Measurements from ENCODE around the gene ATE1. TPM values are rescaled to one million over a fixed set of nuclear protein-coding genes. Genes with fewer than 3 reads are reported as not detected.

ATE1 gene
- total RNA-seq, 2 experiments from 2014 or later: 18.5 to 20.9 TPM

- Histone ChIP-seq H3K9me3 (ENCODE audit: control insufficient read depth in 1 of 2, insufficient read depth in 1 of 2, low read length in 2 of 2) (no peaks in the 10 kb centered on the region), H3K36me3 (ENCODE audit: insufficient read depth, low read length) (peaks cover 10% of the 10 kb centered on the region), H3K27ac (ENCODE audit: low read depth in 1 of 2, low read length in 2 of 2) (no peak overlapping the region), H3K4me1 (ENCODE audit: insufficient read depth, low read length) (no peaks in the 10 kb centered on the region), H3K27me3 (ENCODE audit: control insufficient read depth in 1 of 2, insufficient read depth in 2 of 2, low read length in 2 of 2) (no peaks in the 10 kb centered on the region), H3K4me3 (ENCODE audit: low read length) (no peak overlapping the region)
- no peak overlapping the region for H3K27ac Mint-ChIP-seq
- TF ChIP-seq CTCF (IDR thresholded peaks at IDR 0.05): no peak
- intact Hi-C loops (cut with DNase I, micrococcal nuclease): no loop called here
- no peak for ATAC-seq (ENCODE audit: poor library complexity)
- DNase-seq: no peak
- H3K4me1 Mint-ChIP-seq (ENCODE audit: low read depth): no peaks in the 10 kb centered on the region
- peaks cover 49% of the 10 kb centered on the region for H3K36me3 Mint-ChIP-seq (ENCODE audit: low read depth)
- H3K4me3 Mint-ChIP-seq: no peak overlapping the region
- ChIA-PET POLR2A (no interaction called here), CTCF (no interaction called here)
- no peaks in the 10 kb centered on the region for H3K27me3 Mint-ChIP-seq
- H3K9me3 Mint-ChIP-seq: no peaks in the 10 kb centered on the region
These were observed 135.6 kb downstream of the ATE1 start for GRCh38 chr10:121792198-121792597.

- no peak overlapping the region for H3K27ac Mint-ChIP-seq
- no peaks in the 10 kb centered on the region for H3K27me3 Mint-ChIP-seq
- ATAC-seq (ENCODE audit: poor library complexity): no peak
- H3K36me3 Mint-ChIP-seq (ENCODE audit: low read depth): peaks cover 50% of the 10 kb centered on the region
- H3K4me3 Mint-ChIP-seq: no peak overlapping the region
- TF ChIP-seq CTCF (IDR thresholded peaks at IDR 0.05): no peak
- H3K4me1 Mint-ChIP-seq (ENCODE audit: low read depth): no peaks in the 10 kb centered on the region
- intact Hi-C loops (cut with DNase I, micrococcal nuclease): no loop called here
- CTCF ChIA-PET: no interaction called here
- H3K27ac ChIP-seq (ENCODE audit: low read depth in 1 of 2, low read length in 2 of 2): no peak overlapping the region
- H3K4me1 ChIP-seq (ENCODE audit: insufficient read depth, low read length): no peaks in the 10 kb centered on the region
- DNase-seq: no peak
- peaks cover 10% of the 10 kb centered on the region for H3K36me3 ChIP-seq (ENCODE audit: insufficient read depth, low read length)
- no peak overlapping the region for H3K4me3 ChIP-seq (ENCODE audit: low read length)
- no peaks in the 10 kb centered on the region for H3K27me3 ChIP-seq (ENCODE audit: control insufficient read depth in 1 of 2, insufficient read depth in 2 of 2, low read length in 2 of 2)
- POLR2A ChIA-PET: no interaction called here
- H3K9me3 Mint-ChIP-seq: no peaks in the 10 kb centered on the region
- no peaks in the 10 kb centered on the region for H3K9me3 ChIP-seq (ENCODE audit: control insufficient read depth in 1 of 2, insufficient read depth in 1 of 2, low read length in 2 of 2)
These were observed 136.1 kb downstream of the ATE1 start for GRCh38 chr10:121791761-121792160.

- H3K4me1 ChIP-seq (ENCODE audit: insufficient read depth, low read length): no peaks in the 10 kb centered on the region
- no peaks in the 10 kb centered on the region for H3K9me3 Mint-ChIP-seq
- intact Hi-C loops (cut with DNase I, micrococcal nuclease): no loop called here
- H3K4me3 ChIP-seq (ENCODE audit: low read length): no peak overlapping the region
- H3K4me1 Mint-ChIP-seq (ENCODE audit: low read depth): no peaks in the 10 kb centered on the region
- no peaks in the 10 kb centered on the region for H3K27me3 Mint-ChIP-seq
- DNase-seq (no peak), ATAC-seq (ENCODE audit: poor library complexity) (no peak)
- no peak overlapping the region for H3K4me3 Mint-ChIP-seq
- no peak overlapping the region for H3K27ac ChIP-seq (ENCODE audit: low read depth in 1 of 2, low read length in 2 of 2)
- ChIA-PET CTCF (no interaction called here), POLR2A (no interaction called here)
- H3K36me3 Mint-ChIP-seq (ENCODE audit: low read depth): peaks cover 58% of the 10 kb centered on the region
- H3K27ac Mint-ChIP-seq: no peak overlapping the region
- peaks cover 10% of the 10 kb centered on the region for H3K36me3 ChIP-seq (ENCODE audit: insufficient read depth, low read length)
- H3K27me3 ChIP-seq (ENCODE audit: control insufficient read depth in 1 of 2, insufficient read depth in 2 of 2, low read length in 2 of 2): no peaks in the 10 kb centered on the region
- no peaks in the 10 kb centered on the region for H3K9me3 ChIP-seq (ENCODE audit: control insufficient read depth in 1 of 2, insufficient read depth in 1 of 2, low read length in 2 of 2)
- no peak for TF ChIP-seq CTCF (IDR thresholded peaks at IDR 0.05)
These were observed 139.1 kb downstream of the ATE1 start for GRCh38 chr10:121788717-121789116.
